ENCODE results near the gene CD70.
"Not testable (repeated sequence)": the region's sequence is repeated elsewhere in the genome, so short reads cannot be mapped to it uniquely, and the experiment has no call there.

Gene CD70, protein sequence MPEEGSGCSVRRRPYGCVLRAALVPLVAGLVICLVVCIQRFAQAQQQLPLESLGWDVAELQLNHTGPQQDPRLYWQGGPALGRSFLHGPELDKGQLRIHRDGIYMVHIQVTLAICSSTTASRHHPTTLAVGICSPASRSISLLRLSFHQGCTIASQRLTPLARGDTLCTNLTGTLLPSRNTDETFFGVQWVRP

DNA sequence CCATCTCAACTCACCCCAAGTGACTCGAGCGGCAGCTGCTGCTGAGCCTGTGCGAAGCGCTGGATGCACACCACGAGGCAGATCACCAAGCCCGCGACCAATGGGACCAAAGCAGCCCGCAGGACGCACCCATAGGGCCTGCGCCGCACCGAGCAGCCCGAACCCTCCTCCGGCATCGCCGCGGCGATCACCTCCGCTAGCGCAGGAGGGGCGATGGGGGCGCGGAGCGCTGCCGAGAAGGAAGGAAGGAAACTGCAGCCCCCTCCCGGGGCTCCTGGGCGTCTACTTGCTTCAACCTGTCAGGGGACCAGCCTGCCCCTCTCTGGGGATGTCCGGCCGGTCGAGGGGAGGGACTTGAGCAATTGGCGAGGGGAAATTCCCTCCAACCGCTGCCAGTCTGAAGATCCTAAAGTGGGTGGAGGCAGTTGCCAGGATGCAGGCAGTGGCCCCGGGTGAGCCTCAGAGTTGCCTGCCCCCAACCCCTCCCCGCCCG, at the start of gene CD70:
Gene CD70, minus strand, starts transcription at position 324 of the 493 bp plus-strand sequence. Its CDS starts 148 bp downstream, at position 176.
- DNase-seq: no peak

DNA sequence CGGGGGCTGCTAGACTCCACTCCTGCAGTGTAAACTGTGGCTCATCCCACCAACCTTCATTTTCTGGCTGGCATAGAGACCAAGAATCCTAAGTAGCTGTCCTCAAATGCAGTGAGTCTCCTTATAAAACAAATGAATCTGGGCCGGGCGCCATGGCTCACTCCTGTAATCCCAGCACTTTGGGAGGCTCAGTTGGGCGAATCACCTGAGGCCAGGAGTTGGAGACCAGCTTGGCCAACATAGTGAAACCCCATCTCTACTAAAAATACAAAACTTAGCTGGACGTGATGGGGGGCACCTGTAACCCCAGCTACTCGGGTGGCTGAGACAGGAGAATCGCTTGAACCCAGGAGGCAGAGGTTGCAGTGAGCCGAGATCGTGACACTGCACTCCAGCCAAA, 49.4 kb upstream of the CD70 start:
- not testable (repeated sequence) for DNase-seq

DNA sequence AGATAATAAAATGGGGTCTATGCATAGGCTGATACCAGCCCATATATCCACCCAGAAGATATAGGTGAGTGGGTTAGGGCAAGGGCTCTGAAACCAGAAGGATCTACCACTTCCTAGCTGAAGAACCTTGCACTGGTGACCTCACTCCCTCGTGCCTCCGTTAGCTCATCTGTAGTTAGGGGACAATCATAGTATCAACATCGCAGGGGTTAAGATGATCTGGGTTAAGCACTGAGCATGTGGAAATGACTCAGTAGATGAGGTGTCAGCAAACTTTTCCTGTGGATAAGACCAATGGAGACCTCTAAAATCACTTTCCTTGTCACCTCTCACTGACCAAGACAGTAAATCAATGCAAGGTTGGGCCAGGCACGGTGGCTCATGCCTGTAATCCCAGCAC, 48.5 kb upstream of the CD70 start:
- no peak for DNase-seq

DNA sequence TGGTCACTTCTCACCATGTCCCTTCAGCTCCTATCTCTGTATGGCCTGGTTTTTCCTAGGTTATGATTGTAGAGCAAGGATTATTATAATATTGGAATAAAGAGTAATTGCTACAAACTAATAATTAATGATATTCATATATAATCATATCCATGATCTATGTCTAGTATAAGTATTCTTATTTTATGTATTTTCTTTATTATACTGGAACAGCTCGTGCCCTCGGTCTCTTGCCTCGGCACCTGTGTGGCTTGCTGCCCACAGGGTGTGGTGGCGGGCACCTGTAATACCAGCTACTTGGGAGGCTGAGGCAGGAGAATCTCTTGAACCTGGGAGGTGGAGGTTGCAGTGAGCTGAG, 42.5 kb upstream of the CD70 start:
- DNase-seq: not testable (repeated sequence)

DNA sequence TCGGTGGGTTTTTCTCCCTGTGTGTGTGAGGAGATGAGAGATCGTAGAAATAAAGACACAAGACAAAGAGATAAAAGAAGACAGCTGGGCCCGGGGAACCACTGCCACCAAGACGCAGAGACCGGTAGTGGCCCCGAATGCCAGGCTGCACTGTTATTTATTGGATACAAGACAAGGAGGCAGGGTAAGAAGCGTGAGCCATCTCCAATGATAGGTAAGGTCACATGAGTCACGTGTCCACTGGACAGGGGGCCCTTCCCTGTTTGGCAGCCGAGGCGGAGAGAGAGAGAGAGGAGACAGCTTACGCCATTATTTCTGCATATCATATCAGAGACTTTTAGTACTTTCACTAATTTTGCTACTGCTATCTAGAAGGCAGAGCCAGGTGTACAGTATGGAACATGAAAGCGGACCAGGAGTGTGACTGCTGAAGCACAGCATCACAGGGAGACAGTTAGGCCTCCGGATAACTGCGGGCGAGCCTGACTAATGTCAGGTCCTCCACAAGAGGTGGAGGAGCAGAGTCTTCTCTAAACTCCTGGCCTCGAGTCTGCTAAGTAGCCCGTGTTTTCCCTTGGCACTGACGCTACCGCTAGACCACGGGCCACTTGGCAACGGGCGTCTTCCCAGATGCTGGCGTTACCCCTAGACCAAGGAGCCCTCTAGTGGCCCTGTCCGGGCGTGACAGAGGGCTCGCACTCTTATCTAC, 42.0 kb upstream of the CD70 start:
- peak; percentile 56 to 64 for DNase-seq

DNA sequence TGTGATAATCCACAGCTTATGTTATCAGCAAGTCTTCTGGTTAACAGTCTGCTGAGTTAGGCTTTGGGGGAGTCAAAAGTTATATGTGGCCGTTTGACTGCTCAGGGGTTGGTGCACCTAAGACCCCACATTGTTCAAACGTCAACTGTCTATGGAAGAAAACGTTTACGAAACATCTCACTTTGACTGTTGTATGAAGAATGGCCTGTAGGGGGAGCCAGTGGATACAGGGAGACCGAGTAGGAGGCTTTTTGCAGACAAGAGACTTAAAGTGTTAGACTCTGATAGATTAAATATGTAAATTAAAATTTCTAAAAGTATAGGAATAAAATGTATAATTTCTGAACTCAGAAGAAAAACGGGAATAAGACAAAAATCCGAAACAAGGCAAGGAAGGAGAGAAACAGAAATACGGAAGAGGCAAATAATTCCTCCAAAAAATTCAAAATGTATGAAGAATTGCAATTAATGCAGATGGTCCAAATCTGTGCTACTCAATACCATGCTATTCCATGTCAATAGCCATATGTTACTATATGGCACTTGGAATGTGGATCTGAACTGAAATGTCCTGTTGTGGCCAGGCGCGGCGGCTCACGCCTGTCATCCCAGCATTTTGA, 41.2 kb upstream of the CD70 start:
- peak; percentile 66 to 68 for DNase-seq

DNA sequence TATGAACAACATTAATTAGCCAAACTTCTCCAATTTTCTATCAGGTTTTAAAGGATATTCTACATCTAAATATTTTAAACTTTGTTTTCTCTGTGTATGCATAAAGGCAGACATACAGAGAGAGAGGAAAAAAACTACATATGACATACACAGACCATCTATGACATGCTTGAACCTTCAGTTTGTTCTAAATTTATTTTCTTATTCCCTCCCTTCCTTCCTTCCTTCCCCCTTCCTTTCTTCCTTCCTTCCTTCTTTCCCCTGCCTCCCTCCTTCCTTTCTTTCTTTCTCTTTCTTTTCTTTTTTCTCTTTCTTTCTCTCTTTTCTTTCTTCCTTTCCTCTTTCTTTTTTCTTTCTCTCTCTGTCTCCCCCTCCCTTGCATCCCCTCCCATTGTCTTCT, 35.8 kb upstream of the CD70 start:
- DNase-seq: no peak

DNA sequence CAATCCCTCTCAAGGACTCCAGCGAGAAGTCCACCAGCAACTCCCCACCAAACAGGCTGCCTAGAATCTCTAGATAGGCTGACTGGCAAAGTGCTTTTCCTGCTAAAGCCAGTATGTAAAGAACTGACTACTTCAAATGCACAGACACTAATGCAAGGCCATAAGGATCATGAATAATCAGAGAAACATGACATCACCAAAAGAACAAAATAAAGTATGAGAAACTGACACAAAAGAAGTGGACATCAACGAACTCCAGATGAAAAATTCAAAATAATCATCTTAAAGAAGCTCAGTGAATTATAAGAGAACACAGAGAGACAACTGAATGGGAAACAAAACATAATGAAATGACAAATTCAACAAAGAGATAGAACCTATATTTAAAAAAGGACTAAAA, 26.4 kb upstream of the CD70 start:
- no peak for DNase-seq

DNA sequence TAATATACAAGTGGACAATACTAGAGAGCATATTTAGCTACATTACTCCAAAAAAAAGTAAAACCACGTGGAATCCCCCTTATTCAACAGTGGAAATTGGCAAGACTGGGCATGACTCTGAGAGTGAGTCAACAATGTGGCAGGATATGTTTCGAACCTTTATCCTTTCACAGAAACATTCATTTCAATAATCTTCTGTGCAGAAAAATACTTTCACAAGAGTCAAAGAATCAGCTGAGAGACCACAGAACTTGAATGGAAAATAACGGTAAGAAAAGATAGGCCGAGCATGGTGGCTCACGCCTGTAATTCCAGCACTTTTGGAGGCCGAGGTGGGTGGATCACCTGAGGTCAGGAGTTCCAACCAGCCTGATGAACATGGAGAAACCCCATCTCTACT, 25.1 kb upstream of the CD70 start:
- no peak for DNase-seq

DNA sequence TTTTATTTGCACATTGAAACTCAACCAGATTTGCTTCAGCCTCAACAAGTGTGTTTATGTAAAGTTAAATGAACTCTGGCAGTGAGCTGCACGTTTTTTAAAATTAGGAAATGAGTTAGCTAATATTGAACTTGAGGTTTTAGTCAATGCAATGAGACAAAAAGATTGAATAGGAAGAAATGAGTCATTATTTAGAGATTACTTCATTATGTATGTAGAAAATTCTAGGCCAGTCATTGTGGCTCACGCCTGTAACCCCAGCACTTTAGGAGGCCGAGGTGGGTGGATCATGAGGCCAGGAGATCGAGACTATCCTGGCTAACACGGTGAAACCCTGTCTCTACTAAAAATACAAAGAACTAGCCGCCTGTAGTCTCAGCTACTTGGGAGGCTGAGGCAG, 22.8 kb upstream of the CD70 start:
- DNase-seq: peak; percentile 43 to 45

DNA sequence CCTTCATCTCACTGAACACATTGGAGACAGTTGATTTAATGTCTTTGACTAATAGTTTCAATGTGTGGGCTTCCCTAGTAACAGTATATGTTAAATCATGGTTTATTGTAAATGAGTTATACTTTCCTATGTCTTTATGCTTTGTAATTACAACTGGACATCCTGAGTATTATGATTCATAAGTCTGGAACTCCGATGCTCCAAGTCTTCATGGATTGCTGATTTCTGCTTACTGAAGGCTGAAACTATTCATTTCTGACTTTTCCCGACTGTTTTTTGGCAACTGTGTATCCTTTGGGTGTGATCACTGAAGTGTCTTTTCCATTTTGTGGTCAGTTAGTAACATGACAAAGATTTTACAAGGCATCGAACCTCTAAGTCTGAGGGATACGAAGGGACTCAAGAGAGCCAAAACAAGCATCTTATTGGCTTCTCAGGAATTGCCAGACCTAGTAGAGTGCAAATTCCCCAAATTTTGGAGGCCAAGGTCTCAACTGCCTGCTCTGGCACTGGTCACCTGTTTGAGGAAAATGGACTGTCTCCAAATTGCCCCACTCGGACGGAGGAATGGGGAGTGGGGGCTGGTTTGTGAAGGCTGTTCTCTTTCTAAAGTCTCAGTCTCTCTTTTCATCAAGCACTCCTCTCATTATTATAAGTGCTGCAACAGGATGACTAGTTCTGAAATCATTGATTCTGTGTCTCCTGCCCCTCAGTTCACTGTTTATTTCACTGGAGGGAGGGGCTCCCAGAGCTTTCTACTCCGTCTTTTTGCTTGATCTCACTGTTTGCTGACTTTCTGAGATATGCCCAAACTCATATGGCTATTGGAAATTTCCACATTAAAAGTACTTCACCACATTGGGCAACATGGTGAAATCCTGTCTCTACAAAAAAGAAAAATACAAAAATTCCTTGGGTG, 20.2 kb upstream of the CD70 start:
- no peak for DNase-seq

DNA sequence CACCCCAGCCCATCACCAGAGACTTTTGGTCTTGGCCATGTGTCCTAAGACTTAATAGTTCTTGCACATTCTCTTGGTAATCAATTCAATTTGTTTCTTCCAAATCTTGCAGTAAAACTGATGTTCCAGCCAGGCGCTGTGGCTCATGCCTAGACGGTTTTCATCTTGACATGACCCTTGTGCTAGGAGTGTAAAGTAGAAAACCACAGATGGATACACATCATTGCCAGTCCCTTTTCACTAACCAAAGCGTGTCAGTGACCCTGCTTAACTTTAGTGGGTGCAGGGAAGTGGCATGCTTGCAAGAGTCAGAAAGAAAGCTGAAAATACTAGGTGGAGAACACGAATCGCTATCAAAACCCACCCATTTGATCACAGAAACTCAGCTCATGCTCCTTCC, 18.0 kb upstream of the CD70 start:
- no peak for DNase-seq

DNA sequence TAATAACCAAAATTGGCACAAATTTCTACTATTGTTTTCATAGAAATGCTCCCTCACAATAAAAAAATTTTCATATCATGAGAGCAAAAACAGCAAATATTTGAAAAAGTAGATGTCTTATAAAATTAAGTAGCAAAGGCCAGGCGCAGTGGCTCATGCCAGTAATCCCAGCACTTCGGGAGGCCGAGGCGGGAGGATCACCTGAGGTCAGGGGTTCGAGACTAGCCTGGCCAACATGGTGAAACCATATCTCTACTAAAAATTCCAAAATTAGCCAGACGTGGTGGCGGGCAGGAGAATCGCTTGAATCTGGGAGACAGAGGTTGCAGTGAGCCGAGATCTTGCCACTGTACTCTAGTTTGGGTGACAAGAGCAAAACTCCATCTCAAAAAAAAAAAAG, 17.2 kb upstream of the CD70 start:
- not testable (repeated sequence) for DNase-seq

DNA sequence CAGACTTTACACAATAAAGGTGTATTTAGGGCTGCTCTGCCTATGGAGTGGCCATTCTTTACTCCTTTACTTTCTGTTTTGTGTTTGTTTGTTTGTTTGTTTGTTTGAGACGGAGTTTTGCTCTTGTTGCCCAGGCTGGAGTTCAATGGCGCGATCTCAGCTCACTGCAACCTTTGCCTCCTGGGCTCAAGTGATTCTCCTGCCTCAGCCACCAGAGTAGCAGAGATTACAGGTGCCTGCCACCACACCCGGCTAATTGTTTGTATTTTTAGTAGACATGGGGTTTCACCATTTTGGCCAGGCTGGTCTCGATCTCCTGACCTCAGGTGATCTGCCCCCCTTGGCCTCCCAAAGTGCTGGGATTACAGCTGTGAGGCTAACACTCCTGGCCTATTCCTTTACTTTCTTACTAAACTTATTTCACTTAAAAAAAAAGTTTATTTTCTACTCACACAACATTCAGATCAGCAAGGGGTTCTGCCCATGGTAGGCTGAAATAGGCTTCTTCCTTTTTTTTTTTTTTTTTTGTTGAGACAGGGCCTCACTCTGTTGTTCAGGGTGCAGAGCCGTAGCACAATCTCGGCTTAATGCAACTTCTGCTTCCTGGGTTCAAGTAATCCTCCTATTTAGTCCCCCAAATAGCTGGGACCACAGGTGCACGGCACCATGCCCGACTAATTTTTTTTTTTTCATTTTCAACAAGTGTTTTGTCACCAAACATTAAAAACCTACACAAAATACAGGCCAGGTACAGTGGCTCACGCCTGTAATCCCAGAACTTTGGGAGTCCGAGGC, 15.5 kb upstream of the CD70 start:
- DNase-seq: not testable (repeated sequence)

DNA sequence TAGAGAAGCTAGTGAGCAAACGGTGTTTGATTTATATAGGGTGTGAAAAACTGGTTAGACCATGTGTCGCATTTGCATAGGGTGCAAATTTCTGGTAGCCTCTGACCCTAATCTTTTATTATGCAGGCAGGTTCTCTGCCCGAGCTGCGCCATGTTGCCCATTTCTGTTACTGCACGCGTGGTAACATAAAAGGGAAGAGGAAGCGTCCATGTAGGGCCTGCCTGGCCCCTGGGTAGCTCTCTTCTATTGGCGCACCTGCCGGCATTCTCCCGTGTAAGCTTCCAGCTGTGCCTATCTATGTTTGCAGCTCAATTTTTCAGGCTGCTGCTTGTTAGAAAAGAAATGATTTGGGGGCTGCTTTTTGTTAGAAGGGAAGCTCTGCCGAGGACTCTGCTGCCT, 14.0 kb upstream of the CD70 start:
- DNase-seq: no peak

DNA sequence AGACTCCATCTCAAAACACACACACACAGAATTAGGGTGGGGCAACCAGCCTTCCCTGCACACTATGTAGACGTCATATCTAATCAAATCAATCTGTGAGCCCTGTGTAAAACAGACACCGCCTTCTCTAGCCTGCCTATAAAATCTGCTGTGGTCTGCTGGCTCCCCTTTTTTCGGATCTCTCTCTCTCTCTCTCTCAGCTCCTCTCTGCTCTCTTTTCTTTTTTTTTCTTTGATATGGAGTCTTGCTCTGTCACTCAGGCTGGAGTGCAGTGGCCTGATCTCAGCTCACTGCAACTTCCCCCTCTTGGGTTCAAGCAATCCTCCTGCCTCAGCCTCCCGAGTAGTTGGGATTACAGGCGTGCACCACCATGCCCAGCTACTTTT, 11.8 kb upstream of the CD70 start:
- DNase-seq: no peak

DNA sequence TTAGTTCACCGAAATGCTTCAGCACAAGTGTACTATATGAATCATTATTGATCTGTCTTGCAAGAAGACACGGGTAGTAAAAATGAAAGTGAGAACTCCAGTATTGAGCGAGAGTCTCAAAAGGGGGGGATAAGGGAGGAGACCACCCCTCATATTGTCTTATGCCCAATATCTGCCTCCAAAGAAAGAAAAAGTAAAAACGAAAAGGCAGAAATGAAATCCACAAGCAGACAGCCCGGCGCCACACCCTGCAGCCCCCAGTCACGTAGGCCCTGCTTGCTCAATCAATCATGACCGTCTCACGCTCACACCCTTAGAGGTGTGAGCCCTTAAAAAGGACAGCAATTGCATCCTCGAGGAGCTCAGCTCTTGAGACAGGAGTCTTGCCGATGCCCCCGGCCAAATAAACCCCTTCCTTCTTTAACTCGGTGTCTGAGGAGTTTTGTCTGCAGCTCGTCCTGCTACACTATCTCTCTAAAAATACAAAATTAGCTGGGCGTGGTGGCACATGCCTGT, 10.6 kb upstream of the CD70 start:
- DNase-seq: not testable (repeated sequence)

DNA sequence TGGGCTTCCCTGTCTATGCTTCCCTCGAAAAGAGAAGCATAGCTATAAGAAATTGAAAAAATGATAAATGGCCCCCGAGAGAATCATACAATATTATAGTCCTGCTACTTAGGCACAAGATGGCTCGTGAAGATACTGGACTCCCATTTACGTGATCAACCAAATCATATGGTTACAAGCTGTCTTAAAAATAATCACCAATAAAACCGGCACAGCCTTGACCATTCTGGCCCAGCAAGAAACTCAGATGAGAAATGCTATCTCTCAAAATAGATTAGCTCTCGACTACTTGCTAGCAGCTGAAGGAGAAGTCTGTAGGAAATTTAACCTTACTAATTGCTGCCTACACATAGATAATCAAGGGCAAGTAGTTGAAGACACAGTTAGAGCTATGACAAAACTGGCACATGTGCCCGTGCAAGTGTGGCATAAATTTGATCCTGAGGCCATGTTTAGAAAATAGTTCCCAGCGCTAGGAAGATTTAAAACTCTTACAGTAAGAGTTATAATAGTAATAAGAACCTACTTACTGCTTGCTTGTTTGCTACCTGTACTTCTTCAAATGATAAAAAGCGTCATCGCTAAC, 10.1 kb upstream of the CD70 start:
- not testable (repeated sequence) for DNase-seq

DNA sequence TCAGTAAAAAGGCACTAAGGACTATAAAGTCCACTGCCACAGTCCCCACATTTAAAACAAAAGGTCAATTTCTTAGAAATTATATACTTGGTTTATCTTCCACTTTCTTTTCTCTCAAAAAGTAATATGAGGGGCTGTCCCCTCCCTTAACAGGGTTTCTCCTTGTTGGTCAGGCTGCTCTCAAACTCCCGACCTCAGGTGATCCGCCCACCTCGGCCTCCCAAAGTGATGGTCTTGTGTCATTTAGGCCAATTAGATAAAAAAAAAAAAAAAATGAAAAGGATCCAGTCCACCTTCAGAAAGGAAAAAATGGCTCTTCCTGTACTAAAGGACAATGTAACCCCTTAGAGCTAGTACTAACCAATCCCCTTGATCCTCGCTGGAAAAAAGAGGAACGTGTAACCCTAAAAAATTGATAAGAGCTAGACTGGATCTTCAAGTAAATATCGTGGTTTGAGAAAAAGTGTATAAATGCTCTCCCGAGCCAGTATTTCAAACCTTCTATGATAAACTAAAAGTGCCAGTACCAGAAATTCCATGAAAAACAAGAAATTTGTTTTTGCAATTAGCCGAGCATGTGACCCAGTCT, 9.0 kb upstream of the CD70 start:
- no peak for DNase-seq

DNA sequence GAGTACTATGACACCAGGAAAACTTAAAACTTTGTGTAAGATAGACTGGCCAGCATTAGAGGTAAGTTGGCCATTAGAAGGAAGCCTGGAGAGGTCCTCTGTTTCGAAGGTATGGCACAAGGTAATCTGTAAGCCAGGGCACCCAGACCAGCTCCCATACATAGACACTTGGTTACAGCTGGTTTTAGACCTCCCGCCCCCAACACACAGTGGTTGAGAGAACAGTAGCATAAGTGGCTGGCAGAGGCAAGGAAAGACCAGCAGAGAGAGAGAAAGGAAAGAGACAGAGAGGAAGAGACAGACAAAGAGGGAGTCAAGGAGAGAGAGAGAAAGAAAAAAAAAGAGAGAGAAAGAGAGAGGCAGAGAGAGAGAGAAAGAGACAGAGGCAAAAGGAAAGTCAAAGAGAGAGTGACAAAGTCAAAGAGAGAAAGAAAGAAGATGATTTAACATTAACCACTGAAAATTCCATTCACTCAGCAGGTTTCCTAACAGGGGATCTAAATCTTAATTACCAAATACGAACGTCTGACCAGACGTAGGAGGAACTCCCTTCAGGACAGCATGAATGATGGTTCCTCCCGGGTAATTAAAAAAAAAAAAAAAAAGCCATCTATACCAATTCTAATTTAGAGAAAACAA, 7.4 kb upstream of the CD70 start:
- not testable (repeated sequence) for DNase-seq
